ENCODE measurements around the gene RAP2B.
"Not testable (repeated sequence)": the region's sequence is repeated elsewhere in the genome, so short reads cannot be mapped to it uniquely, and the experiment has no call there.

RAP2B gene

GRCh38 chr3:153193786-153194476 lies 31.9 kb downstream of the RAP2B start:
- DNase-seq (ENCODE audit: low read depth) = not testable (repeated sequence)

GRCh38 chr3:153195349-153195879 lies 33.4 kb downstream of the RAP2B start:
- no peak for DNase-seq (ENCODE audit: low read depth)

- DNase-seq (ENCODE audit: low read depth) = no peak
These were observed 47.6 kb downstream of the RAP2B start for GRCh38 chr3:153209596-153209995.

- DNase-seq (ENCODE audit: low read depth) = no peak
These were observed 48.1 kb downstream of the RAP2B start for GRCh38 chr3:153210146-153210545.

- no peak for DNase-seq (ENCODE audit: low read depth)
These were observed 48.6 kb downstream of the RAP2B start for GRCh38 chr3:153210660-153211059.

GRCh38 chr3:153215497-153215896 lies 53.5 kb downstream of the RAP2B start:
- no peak for DNase-seq (ENCODE audit: low read depth)

GRCh38 chr3:153215966-153216365 lies 53.9 kb downstream of the RAP2B start:
- DNase-seq (ENCODE audit: low read depth) = no peak

- no peak for DNase-seq (ENCODE audit: low read depth)
These were observed 54.9 kb downstream of the RAP2B start for GRCh38 chr3:153216928-153217327.

- no peak for DNase-seq (ENCODE audit: low read depth)
These were observed 57.1 kb downstream of the RAP2B start for GRCh38 chr3:153219146-153219545.
